ENCODE data around the gene EHBP1.

The EHBP1 gene

DNA sequence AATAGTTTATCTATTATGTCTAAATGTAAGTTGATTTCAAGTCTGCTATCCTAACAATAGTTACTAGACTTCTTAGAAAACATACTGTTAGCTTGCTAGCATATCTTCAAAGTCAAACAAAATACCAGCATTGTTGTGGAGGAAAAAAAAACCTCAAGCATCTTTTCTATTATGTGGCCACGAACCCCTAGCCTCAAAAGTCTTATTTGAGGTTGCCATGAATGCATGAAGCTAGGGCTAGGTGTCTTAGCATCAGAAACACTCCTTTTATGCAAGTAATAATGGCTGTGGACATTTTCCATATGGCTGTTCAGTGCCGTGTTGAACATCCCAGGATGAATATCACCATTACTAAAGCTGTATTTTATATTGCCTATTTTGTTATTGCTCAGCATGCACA is 258.5 kb downstream of the EHBP1 start:
- DNase-seq (ENCODE audit: low read depth in 2 of 2) = no peak

DNA sequence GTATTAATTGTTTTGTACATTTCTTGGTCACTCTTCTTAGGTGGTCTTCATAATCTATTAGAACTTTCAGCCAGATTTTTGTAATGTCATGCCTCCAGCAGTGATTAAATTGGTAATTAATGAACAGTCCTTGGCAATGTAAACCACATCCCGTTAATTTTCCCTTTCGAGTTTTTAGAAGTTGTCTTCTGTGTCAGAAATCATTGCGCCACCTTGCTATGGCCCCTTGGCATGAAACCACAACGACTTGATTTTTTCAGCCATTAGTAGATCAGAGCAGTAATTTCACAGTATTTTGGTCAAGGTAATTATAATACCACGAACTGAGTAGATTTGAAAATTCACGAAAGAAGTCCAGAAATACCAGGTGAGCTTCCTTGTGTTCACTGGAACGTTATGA is 259.2 kb downstream of the EHBP1 start:
- no peak for DNase-seq (ENCODE audit: low read depth in 2 of 2)

DNA sequence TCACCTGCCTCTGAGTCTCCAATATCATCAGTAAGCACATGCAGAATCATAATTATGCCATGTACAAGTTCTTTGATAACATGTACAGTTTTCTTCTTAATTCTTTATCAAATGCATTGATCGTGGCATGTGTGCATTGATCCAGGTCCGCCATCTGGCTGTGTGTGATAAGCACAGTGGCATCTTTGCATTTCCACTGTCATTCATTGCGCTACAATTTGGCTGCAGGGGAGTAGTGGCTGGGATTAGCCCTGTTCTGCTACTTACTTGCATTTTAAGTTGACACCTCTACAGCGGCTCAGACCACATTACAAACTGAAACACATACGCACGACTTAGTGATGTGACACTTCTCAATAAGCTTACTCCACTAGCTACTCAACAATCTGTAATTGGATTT is 261.5 kb downstream of the EHBP1 start:
- no peak for DNase-seq (ENCODE audit: low read depth in 2 of 2)

DNA sequence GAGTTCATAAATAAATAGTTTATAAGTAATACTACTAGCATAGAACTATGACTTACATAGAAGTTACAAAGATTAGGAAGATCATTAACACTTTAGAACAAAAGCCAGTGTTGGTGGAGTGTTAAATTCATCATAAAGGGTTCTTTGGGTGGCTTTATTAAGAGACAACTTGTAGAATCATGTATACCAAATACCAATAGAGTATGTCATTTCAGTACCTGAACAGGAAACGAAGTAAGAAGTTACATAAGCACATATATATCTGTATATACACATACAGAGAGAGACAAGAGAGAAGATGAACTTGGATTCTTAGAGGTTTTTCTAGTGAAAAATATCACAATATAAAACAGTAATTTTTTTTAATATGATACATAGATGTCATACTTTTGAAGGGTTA is 262.7 kb downstream of the EHBP1 start:
- DNase-seq (ENCODE audit: low read depth in 2 of 2) = no peak

DNA sequence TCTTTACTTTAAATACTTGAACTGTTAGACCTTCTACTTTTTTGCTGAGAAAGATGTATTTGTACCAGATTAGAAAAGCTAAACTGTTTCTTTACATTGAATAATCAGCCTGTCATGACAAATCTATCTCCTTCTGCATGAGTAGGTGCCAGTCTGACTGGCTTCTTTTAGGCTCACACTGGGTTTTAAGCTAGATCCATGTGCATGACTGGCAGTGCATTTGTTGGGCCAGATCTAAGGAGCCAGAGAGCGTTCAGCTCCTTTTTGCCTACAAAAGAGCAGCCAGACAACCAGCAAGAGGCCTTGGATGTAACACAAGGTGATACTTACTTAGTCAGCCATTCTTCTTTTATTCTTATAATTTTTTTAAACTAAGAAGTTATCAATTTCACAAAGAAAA is 263.2 kb downstream of the EHBP1 start:
- DNase-seq (ENCODE audit: low read depth in 2 of 2) = no peak

DNA sequence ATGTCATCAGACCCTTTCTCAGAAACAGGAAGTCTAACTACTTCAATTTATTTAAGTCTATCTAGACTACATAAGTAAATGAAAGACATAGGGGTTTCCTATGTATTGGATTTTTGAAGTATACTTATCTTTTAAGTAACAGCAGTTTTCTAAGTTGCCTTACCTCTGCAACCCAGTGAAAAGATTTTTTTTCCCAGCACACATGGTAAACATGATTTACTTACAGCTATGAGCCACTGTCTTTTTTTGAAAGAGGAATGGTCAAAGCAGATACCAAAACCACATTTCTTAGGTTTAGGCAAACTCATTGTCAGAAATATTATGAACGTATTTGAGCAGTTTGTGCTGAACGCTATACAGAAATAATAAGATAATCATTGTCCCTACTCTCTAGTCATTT is 266.4 kb downstream of the EHBP1 start:
- no peak for DNase-seq (ENCODE audit: low read depth in 2 of 2)

DNA sequence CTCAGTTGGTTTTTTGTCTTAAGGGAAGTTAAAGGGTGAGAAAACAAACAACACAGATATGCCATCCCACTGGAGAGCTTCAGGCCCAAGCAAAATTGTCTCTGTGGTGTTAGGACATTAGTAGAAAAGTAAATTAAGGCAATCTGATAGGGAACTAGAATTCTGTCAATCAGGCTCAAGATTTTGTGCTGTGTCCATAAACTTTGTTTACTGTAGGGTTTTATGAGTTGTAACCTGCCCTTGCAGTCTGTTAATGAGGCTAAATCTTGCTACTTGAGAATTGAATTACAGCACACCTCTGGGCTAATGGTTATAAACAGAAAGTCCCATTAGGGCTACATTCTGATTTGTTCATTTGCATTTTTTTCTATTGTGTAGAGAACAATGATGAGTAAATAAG is 267.1 kb downstream of the EHBP1 start:
- no peak for DNase-seq (ENCODE audit: low read depth in 2 of 2)

DNA sequence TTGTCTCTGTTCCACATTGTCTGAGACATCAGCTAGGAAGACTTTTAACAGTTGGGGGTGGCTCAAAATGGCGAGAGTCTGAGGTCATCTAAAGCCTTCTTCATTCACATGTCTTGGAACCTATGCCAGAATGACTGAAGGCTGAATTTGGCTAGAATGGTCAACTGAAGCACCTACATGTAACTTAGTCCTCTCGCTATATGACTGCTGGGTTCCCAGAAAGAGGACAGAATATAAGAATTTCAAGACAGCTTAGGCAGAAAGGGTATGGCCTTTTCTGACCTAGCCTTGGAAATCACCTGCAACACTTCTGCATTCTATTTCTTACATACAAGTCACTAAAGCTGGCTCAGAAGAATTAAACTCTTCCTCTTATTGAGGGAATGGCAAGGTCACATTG is 269.5 kb downstream of the EHBP1 start:
- no peak for DNase-seq (ENCODE audit: low read depth in 2 of 2)

DNA sequence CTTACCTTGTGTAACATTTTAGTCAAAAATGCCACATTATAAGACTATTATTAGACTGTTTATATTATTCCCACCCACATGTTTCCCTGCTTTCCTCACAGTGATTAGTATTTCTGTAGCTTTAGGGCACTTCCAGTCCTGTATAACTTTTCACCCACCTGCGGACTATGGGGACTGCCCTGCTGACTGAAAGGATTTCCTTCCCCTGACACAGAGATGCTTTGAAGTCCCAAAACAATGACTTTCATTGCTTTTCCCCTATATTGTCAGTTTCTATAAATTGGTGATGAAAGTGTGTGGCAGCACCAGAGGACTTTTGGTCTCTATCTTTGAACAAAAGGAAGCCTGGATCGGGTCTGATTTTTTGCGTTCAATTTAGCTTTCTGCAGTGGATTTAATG is 286.1 kb downstream of the EHBP1 start:
- DNase-seq (ENCODE audit: low read depth in 2 of 2) = no peak

DNA sequence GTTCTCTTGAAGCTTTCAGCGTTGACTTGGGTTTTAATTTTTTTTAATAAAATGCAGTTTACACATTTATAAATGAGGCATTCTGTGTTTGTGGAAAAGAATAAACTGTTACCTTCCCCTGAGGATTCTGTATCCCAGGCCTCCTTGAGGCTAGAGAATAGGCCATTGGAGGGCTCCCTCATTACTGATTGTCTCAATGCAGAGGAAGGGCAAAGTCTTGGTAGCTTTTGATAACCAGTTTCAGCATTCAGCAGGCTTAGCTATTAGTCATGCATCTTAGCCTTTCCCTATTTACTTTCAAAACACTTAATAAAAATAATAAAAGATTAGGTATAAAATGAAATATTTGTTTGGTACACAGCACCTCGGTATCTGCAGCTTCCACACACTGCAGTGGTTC is 287.0 kb downstream of the EHBP1 start:
- no peak for DNase-seq (ENCODE audit: low read depth in 2 of 2)

DNA sequence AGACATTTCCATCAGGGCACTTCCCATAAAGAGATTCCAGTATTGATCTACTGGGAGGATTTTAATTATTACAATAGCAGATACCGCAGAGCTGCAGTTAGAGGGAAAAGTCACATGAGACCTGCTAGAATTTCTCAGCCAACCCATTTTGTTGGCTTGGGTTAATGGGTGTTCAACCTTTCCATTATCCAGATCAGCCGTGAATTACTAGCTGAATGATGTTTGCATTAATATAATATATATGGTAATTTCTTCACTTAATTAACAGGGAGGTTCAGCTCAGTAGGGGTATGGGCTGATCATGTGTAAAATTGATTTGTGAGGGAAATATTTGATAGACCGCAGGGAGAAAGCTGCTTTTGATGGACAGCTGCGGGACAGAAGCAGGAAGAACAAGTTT is 288.7 kb downstream of the EHBP1 start:
- no peak for DNase-seq (ENCODE audit: low read depth in 2 of 2)

DNA sequence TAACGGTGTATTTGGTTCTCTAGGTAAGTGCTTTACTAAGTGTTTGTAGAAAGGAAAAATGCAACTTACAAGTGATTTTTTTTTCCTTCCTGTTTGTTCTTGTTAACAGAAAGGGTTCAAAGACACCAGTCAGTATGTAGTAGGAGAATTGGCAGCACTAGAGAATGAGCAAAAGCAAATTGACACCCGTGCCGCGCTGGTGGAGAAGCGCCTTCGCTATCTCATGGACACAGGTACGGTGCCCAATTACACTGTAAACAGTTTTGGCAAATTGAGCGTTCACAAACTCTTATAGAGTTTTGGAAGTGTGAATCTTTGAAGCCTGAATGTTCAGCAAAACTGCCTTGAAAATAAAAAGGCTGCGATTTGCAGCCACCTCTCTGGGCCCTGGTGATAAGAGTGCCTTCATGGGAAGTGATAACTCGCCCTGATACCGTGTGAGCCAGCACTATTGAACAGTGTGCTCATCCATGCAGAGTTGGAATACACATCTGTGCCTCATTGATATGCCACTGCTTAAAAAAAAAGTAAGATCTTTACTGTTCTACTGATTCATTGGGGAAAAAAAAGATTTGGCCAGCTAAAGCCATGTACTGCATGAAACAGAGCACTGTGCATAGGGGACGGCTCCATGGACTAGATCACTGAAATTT is 291.1 kb downstream of the EHBP1 start:
- DNase-seq (ENCODE audit: low read depth in 2 of 2) = no peak

DNA sequence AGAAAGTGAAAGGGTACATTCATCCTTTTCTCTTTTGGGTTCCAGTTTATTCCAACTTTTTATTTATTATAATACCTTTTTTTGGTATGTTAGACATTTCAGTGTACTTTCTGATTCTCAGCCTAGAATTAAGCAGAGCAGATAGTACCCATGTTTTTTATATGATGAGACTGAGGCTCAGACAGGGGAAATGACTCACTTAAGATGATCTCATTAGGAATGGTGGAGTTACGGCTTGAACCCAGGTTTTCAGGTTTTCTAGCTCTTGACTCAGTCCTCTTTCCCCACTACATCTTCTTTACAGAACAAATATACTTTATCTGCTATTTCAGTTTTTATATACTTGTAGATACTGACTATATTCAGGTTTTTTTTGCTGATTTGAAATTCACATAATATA is 293.4 kb downstream of the EHBP1 start:
- DNase-seq (ENCODE audit: low read depth in 2 of 2) = no peak

DNA sequence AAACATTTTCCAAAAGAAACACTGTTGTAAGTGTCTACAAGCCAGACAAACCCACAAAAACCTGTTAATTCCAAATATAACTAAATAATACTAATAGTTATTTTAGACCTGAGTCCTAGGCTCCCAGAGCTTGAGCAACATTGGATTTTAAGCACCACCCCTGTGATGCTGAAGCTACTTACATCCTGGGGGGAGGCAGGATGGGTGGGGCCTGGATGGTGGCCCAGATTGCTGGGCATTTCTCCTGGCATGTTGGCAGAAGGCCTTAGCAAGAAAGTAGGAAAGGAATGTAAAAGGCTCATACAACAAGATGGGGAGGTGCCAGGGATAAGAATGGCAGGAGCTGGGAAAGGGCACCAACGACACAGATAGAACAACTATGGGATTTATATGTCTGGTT is 294.4 kb downstream of the EHBP1 start:
- no peak for DNase-seq (ENCODE audit: low read depth in 2 of 2)

DNA sequence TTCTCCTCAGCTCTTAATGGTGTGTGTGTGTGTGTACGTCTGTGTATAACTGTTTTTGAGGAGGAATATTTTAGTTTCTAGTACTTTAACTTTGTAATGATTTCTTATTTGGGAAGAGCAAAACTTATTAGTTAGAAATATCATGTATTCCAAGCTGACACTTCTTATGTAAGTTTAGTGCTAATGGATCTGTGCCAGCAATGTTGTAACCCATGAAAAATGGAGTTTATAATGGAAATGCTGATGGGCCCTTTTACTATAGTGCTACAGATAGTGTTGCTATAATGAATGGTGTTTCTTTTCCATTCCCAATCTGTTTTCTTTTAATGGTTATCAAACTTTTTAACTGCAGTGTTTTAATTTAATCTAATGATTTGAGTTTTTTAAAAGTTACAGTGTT is 295.3 kb downstream of the EHBP1 start:
- DNase-seq (ENCODE audit: low read depth in 2 of 2) = no peak

DNA sequence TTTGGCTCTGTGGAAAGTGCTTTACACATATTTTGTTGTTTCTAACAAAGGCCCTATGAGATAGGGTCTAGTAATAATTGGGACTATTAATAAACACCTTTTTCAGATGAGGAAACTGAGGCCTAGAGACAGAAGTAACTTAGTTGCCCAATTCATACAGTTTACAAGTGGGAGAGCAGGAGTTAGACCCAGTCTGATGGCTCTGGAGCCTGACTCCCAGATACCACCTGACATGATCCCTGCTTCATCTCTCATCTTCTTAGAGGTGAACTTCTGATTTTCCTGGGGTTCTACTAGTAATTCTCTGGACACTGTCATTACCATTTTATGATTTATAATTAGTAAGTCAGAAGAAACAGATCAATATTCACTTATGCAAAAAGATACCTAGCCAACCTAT is 296.1 kb downstream of the EHBP1 start:
- DNase-seq (ENCODE audit: low read depth in 2 of 2) = no peak

DNA sequence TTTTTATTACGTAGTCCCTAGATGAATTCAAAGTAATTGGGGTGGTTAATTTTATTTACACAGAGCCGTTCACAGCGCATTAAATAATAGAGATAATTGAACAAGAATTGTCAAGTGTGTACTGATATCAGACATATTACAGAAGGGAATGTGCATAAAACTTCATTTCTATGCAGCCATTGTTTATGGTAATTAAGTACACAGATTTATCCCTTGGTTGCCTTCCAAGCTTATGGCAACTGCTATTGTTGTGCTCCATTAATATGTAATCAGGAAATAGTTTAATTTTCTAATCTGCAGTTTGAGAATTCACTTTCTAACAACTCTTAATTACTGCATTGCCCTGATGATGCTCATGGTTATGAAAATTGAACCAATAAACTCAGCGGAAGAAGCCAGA is 297.8 kb downstream of the EHBP1 start:
- no peak for DNase-seq (ENCODE audit: low read depth in 2 of 2)

DNA sequence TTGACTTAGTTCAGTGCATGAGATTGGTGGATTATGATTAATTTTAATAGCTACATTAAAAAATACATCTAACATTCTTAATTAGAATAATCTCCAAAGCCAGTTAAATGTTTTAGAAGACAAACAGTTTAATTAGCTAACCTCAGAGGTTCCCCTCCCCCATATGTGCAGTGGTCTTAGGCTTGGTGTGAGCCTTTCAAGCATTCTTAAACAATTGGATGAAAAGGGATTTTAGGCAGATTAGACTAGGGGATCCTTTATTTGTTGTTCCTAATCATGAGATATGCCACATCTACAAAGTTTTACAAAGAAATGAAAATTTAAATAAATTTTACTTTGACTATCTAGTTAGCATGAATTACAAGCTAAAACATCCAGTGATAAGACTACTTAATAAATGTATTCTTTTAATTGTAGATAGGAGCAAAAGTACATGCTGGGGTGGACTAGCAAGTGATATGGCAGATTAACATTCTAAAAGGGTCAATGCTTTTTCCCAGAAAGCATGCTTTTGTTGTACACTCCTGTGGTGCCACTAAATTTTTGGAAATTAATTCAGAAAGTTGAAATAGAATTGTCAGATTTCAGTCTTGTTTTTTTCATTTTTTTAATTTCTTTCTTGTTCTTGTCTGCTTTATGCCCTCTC is 302.4 kb downstream of the EHBP1 start:
- DNase-seq (ENCODE audit: low read depth in 2 of 2) = no peak

DNA sequence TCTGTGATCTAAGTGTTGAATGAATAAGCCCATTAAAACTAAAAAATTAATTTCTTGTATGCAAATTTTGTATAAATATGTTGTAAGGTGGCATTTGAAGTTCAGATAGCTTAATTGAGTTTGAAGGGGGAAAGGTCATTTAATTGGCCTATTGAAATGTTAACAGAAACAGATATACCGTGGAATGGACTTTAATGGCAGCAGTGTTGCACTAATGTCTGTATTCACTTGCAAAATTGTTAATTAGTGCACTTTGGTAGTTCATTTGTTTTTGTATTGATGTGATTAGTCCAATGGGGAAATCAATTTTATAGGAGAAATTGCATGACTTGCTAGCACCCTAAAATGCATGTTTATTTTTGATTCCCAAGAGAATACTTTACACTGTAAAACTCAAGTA is 303.3 kb downstream of the EHBP1 start:
- DNase-seq (ENCODE audit: low read depth in 2 of 2) = no peak

DNA sequence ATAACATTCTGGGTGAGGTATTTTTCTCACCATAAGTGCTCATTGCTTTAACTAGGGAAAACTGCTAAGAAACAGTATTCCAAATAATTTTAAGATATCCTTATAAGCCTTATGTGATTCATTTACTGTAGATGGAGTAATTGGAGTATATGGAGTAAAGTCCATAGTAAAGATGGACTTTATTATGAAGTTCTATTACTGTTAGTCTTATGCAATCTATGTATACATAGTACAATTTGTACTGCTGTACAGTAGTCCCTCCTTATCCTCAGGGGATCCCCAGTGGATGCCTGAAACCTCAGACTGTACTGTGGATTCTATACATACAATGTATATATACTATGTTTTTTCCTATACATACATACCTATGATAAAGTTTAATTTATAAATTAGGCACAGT is 304.0 kb downstream of the EHBP1 start:
- no peak for DNase-seq (ENCODE audit: low read depth in 2 of 2)

DNA sequence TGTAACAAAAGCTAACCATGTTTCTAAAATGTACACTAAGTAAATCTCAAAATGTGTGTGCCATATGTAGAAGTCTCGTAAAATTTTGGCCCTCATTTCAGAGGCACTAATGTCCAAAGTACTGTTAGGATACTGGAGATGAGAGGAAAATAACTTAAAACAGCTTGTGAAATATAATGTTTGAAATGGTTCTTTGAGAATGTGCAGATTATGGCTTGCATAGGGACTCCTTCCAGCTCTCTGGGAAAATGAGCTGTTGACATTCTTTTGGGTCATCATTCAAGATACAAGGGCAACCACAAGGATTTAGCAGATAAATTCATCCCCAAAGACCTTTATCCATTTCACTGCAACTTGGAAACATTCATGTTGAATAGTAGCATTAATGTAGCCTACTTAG is 307.0 kb downstream of the EHBP1 start:
- no peak for DNase-seq (ENCODE audit: low read depth in 2 of 2)

DNA sequence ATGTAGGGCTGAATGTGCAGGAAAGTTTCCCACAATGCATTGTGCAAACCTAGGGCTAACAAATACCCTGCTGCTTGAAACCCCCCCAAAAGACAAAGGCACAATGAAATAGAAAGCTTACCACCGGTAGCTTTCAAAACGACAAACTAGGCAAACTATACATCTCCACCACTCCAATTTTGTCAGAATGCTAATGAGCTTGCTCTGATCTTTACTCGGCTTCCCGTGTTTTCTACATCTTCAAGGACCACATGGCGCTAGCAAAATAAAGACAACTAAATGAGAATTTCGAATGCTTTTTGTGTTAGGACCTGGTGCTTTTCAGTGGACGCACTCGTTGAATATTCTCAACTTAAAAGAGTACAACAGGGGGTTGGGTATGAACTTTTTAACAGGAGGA is 307.9 kb downstream of the EHBP1 start:
- no peak for DNase-seq (ENCODE audit: low read depth in 2 of 2)

DNA sequence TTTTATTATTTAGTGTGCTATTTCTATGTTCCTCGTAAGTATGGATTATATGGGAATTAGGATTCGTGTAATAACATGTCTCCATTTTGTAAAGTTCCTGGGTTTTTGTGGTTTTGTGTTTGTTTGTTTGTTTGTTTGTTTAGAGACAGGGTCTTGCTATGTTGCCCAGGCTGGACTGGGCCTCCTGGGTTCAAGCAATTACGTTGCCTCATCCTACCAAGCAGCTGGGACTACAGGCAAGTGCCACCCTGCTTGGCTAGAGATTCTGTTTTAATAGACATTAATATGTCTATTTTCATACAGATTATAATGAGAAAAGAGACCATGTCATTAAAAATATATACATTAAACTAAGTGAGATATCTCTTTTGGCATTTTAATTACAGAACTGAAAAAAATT is 309.9 kb downstream of the EHBP1 start:
- DNase-seq (ENCODE audit: low read depth in 2 of 2) = no peak

DNA sequence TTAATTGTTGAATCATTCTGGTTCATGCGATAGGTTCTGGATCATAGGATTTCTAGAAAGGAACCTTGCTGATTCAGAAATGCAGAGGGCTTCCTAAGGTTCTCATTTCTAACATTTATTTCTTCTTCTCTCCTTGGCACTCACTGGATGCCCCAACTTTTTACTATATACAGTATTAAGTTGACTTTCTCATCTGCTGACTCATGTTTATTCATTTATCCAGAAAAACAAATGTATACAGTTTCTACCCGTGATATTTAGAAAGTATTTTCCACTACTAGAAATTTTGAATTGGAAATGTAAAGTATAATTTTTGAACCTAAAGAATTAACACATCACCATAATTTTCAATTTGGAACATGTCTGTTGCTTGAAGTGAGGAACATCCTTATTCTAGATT is 312.9 kb downstream of the EHBP1 start:
- no peak for DNase-seq (ENCODE audit: low read depth in 2 of 2)

Data from stimulated activated CD4-positive, alpha-beta T cell treated with anti-CD3 and anti-CD28 coated beads, Interleukin-12 subunit alpha, Interleukin-12 subunit beta, amount 100 ng/mL, for 24 hours (primary cell).